ENCODE results near the gene ABCG1.
A peak's percentile ranks its signal among the peaks of the same experiment; 100 is the strongest.

The ABCG1 gene

DNA sequence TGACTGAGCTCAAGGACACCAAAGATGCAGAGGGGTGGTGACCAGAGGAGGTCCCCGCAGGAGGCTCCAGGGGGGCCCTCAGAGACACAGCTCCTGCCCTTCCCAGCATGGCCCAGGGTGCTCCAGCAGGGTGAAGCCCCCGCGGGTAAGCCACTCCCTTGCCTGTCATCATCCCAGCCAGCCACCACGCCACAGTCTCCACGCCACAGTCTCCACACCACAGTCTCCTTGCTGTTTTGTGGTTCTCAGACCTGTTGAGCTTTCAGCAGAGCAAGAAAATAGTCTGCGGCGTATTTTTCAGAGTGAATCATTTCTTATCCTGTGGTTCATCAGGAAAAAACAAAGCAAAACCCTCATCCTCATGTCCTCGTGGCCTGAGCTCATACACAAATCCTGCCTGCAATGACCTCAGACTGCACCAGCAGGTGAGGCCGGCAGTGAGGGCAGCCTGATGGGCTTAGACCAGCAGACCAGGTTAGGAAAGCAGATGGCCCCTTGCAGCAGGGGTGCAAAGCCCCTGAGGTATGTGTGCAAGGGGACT is 25.7 kb upstream of the ABCG1 start:
- DNase-seq: no peak

DNA sequence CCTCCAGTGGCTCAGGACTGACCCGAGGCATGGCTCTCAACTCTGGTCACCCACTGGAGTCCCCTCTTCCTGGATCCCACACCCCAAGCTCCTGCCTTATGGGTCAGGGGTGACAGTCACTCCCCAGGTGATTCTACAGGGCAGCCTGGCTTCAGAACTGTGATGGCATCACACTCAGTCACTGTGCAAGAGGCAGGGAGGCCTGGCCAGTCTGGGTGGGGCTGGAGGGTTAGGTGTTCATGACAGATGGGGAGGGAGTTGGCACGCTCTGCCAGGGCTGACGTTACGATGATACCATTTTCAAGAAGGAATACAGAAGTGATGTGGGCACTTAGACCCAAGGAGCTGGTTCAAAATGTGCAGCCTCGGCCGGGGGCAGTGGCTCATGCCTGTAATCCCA is 25.2 kb upstream of the ABCG1 start:
- no peak for DNase-seq

DNA sequence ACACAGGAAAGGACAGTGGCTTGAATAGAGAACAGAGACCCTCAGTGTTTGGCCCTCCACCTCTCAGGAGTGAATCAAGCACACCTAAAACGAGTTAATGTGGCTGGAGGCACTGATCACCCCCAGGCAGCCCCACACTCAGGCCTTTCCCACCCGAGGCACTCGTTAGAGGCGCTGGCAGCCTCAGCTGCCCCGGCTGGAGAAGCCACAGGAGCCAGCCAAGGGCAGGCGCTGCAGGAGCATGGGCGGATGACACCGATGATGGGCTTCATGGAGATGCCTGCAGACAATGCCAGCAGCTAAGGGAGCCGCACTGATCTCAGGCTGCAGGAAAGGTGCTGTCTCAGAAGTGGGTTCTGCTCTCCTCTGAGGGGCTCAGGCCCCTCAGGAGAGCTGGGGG is 24.1 kb upstream of the ABCG1 start:
- DNase-seq: no peak

DNA sequence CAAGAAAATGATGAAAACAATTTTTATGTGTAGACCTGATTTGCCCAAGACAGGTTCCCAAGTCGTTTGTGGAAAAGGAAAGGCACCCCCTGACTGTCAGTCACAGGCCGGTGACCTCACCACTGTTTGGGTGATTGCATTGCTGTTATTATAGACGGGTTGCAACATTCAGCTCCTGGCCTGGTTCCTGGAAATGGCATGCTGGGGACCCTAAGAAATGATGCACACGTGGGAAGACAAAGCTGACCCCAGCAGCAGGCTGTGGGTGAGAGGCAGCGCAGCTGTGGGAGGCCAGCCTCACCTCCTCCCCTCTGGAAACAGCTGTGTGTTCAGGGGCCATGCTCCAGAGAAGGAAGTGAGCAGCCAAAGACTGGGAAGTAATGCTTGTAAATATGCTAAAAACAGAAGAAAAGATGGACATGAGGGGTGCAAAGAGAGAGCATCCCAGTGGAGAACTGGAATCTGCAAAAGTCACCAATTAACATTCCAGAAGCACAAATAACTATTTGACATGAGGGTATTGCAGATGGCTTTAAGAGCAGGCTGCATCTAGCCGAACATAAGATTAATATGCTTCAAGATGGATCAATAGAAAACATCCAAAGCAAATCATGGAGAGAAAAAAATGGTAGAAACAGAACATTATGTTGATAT is 23.4 kb upstream of the ABCG1 start:
- DNase-seq: peak; percentile 18 to 22

DNA sequence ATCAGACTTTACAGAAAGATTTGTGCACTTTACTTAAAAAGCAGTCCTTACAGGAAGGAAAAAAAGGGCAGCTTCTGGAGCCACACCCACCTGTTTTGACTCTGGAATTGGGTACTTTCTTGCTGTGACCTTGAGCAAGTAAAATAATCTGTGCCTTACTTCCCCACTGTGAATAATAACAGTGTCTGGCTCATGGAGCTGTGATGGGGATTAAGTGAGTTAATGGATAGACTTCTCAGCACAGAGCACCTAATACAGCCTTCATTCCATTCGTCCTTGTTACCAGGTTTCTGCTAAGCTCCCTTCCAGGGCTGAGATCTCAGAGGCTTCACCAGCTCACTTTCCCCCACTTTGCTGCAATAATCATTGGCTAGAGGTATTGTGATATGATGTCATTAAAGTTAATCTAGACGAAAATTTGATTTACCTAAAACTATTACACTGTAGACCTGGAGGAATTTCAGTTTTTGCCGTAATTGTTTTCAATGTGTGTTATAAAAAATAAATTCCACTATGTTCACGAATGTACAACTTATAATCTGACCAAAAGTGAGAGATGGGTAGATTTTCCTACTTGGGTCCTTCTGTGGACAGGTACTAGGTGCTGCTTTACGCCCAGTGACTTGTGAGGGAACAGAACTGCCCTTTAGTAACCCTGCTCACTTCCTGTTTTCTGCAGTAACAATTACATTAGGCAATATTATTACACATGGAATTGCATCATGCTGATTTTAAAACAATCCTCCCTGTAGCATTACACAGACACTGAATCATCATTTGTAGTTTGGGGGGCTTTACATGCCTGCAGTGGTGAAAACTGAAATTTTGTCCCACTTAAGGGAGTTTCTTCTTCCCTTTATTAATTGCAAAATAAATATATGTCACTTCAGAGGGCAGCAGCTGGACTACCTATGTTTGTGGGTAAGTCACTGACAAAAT is 19.7 kb upstream of the ABCG1 start:
- DNase-seq: peak in 1 of 2 donors; percentile 51

DNA sequence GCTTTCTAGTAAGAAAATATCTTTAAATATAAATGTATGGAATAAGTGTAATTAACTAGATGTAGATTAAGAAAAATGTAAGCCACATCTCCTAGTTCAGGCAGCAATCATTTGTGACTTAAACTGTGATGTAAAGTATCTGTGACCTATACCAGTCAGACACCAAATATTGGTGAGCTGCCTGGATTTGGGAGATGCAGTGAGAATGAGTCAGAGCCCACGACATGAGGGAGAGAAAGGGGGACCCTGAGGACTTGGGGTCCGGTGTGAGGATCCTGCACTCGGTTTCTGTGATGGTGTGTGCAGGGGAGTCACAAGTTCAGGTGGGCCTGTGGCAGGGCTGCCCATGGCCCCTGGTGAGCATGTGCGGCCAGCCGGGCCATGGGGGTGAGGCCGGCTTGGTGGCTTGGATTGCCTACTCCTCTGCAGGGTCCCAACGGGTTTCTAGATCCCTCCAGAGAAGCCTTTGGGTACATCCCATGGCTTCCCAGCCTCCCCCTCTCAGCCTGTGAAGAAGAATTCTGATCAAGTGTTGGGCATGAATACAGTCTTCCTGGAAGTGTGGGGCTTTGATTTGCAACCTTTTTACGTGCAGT is 19.0 kb upstream of the ABCG1 start:
- DNase-seq: no peak

DNA sequence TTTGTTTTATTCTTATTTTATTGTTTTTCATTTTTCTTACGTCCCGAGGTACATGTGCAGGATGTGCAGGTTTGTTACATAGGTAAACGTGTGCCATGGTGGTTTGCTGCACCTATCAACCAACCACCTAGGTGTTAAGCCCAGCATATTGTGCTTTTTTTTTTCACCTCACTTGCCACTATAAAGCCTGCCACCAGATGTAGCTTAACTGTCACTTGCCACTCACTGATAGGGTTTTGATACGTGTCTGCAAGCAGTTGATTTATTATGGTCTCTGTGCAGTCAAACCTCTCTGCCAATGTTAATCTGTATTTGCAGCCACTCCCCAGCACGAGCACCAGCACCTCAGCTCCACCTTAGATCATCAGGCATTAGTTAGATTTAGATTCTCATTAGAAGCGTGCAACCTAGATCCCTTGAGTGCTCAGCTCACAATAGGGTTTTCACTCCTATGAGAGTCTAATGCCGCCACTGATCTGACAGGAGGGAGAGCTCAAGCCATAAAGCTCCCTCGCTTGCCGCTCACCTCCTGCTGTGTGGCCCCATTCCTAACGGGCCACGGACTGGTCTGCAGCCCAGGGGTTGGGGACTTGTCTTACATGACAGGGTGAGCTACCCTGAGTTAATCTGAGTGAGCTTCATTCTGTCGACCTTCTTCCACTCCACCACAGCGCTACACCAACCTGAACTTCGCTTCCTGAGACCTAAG is 17.9 kb upstream of the ABCG1 start:
- no peak for DNase-seq

DNA sequence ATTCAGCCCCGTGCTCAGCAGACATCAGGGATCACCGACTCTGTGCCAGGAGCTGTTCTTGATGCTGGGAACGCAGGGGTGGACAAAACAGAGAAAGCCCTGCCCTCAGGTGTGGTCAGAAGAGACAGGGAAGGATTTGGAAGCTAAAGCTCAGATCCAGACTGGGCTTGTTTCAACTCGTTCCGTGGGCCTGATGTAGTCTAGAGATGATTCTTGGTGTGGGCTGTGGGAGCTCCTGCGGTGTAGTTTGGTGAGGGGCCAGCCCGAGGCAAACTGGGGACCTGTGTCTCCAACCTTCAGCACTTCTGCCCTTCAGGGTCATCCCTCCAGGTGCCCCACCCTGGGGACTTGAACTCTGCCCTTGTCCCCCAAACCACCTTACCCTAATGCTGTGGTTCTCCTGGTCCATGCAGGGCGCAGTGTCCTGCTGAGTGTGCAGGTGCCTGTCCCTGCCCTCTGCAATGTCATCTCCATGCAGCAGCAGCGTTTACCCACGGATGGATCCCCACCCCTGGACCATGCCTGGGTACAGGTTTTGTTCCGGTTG is 17.3 kb upstream of the ABCG1 start:
- no peak for DNase-seq

DNA sequence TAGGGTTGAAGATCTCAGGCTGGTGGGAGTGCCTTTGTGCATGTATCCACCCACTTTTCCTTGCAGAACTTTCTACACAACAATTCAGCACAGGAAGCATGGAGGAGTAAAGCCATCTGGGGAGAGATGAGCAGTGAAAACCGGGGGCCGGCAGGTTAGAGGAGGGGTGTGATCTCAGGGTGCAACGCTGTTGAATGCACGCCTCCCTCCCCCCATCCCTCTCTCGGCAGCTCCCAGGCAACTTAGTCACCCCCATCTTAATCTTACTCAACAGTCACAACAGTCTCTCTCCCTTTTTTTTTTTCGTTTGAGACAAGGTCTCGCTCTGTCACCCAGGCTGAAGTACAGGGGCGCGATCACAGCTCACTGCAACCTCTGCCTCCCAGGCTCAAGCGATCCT is 16.6 kb upstream of the ABCG1 start:
- DNase-seq: no peak

DNA sequence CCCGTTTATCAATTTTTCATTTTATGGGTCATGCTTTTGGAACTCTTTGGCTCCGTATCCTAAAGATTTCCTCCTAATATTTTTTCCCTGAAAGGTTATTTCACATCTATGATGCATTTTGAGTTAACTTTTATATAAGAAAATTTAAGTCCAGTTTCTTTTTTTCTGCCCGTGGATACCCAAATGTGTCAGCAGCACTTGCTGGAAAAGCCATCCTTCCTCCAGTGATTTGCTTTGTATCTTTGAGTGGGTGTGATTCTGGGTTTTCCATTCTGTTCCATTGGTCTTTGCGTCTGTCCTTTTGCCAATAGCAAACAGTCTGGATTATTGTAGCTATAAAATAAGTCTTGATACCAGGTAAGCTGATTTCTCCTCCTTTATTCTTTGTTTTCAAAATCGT is 15.6 kb upstream of the ABCG1 start:
- no peak for DNase-seq

DNA sequence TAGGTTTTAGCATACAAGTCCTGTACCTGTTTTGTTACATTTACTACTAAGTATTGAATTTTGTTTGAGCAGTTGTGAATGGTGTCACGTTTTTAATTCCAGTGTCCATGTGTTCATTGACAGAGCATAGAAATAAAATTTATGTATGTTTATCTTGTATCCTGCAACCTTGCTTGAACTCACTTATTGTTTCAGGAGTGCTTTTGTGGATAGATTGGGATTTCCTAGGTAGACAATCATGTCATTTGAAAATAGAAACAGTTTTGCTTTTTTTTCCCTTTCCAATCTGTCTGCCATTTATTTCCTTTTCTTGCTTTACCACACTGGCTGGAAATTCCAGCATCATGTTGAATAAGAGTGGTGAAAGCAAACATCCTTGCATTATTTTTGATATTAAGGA is 15.0 kb upstream of the ABCG1 start:
- DNase-seq: no peak

DNA sequence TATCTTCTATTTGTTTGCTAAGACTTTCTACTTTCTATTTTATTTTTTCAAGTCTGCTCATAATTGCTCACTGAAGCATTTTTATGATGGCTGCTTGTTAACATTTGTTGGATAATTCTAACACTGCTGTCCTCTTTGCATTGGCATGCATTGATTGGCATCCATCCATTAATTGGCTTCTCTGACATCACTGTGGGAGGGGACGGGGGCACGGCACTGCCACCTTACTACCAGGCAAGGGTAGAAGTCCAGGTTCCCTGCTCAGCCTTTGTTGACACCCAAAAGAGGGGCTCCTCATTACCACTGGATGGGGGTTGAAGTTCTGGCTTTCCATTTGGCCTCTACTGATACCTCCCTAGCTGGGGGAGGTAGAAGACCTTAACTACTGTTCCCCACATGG is 11.5 kb upstream of the ABCG1 start:
- no peak for DNase-seq

DNA sequence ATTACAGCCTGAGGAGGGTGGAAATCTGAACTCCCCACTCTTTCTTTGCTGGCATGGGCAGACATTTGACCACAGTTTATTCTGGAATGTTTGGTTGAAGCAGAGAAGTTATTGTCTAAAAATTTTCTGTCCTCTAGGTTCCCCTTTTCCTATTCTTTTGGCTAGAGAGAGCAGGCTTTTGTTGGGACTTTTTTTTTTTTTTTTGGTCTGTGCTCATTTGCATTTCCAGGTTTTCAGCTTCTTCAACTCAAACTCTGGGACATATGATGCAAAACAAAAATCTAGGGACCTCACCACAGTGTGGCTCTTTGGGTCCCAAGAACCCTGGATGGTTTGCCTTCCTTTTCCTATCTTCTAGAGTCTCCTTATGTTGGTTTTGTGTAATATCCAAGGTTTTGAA is 10.9 kb upstream of the ABCG1 start:
- DNase-seq: no peak

DNA sequence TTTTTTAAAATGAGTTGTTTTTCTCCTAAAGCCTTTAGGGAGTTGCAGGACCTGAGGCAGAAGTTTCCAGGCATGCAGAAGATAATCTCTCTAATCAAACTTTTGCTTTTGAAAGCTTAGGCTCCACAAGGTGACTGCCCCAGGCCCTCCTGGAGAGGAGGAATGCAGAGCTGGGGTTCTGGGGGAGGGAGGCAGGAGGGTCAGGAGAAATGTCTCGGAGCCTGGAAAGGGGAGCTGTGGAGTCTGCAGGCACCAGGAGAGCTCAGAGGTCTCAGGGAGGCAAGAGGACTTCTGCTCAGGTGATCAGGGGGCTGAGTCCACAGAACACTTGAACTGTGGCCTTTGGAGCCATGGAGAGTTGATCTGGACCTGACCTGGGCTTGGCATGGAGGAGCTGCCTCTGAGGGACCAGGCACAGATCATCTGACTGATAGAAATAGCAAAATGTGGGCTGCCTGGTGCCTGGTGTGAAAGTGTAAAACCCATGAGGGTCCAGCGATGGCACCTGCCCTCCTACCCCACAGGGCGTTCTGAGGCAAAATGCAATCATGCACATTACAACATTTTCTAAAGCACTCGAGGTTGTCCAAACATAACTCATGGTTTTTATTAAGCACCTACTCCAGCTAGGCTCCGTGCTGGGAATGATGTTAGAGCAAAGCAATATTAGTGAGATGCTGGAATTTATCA is 10.0 kb upstream of the ABCG1 start:
- no peak for DNase-seq

DNA sequence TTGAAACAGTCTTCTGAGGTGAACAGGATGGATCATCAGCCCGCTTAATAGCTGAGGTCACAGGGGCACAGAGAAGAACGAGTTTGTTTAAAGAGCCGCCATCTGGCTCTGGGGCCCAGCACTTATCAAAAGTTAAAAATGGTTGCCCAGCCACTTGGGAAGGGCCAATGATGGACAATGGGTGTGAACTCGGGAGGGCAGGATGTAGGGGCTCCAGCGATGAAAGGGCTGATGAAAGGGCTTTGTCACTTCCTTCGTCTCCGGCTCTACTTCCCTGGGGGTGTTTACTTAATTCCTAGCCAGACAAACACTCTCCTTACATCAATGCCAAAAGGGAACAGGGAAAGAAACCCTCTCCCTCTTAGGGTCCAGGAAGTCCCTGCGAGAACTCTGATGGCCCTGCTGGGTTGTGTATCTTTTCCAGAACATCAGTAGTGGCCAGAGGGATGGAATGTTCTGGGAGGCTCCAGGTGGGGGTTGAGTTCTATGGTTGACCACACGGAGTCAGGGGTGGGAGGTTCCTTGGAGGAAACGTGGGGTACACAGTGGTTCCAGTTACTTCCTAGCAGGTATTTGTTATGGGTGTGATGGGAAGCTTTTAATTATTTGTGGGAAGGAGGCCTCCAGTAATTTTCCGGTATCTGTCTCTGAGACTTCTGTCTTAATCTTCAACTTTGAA is 9.0 kb upstream of the ABCG1 start:
- no peak for DNase-seq

DNA sequence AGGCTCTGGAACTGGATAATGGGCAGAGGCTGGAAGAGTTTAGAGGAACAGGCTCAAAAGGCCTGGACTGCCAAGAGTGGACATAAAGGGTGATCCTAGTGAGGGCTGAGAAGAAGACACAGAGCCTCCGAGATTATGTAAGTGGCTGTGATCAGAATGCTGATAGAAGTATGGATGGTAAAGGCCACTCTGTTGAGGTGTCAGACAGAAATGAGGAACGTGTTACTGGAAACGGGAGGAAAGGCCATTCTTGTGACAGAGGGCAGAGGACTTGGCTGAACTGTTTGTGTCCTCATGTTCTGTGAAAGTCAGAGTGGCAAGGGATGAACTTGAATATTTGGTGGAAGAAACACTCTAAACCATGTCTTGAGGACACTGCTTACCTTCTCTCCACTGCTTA is 6.7 kb upstream of the ABCG1 start:
- no peak for DNase-seq

DNA sequence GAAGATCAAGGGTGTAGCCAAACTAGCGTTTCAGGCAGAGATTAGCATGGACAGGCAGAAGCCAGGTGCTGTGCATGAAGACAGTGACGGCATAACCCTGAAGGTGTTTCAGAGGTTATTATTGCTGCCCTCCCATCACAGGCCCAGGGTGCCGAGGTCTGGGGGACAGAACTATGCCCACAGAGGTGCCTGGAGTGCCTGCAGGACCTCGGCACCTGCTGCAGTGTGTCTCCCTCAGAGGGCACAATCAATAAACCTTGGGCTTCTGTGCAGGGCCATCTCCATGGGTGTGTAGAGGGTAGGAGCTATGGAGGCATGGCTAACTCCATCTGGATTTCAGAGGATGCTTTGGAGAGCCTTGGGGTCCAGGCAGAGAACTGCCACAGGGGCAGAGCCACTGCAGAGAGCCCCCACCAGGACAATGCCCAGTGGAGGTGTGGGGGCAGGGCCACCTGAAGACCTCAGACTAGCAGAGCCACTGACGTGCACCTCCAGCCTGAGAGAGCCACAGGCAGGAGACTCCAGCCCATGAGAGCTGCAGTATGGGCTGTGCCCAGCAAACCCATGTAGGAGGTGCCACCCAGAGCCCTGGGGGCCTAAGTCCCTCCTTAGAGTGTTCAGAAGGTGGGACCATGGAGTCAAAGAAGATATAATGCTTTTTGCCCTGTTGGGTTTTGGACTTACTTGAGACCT is 5.7 kb upstream of the ABCG1 start:
- DNase-seq: no peak

DNA sequence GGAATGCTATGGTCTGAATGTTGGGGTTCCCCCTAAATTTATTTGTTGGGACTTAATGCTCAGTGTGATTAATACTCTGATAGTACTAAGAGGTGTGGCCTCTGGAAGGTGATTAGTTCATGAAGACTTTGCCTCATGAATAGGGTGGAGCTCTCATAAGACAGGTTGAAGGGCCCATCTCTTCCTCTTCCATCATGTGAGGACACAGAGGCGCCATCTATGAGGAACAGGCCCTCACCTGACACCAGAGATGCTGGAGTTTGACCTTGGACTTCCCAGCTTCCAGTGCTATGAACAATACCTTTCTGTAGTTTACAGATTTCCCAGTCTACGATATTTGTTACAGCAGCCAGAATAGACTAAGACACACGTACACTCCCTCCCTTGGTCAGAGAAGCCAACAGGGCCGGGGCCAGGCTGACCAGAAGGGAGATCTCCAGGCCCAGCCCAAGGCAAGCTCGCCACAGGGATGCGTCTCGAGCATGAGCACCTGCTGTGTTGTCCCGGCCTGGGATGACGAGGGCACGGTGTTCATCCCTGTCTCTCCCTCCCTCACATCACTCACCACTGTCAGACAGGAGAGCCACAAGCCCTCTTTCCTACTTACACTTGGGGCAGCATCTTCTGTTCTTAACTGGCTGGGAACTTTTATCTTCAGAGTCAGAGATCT is 4.7 kb upstream of the ABCG1 start:
- no peak for DNase-seq

DNA sequence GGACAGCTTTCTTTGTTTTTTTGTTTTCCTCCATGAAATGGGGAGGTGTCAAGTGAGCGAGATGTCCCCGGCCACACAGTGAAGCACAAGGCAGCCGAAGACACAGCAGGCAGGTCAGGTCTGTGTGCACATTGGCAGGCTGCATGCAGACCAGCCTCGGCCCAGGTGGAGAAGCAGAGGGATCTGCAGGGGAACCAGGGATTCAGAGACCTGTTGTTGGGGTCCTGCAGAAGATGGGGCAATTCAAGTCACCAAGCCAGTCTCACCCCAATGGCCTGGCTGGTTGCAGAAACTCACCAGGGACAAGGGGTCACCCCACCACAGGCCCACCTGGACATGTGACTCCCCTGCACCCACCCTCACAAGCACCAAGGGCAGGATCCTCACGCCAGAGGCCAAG is 4.0 kb upstream of the ABCG1 start:
- DNase-seq: no peak

DNA sequence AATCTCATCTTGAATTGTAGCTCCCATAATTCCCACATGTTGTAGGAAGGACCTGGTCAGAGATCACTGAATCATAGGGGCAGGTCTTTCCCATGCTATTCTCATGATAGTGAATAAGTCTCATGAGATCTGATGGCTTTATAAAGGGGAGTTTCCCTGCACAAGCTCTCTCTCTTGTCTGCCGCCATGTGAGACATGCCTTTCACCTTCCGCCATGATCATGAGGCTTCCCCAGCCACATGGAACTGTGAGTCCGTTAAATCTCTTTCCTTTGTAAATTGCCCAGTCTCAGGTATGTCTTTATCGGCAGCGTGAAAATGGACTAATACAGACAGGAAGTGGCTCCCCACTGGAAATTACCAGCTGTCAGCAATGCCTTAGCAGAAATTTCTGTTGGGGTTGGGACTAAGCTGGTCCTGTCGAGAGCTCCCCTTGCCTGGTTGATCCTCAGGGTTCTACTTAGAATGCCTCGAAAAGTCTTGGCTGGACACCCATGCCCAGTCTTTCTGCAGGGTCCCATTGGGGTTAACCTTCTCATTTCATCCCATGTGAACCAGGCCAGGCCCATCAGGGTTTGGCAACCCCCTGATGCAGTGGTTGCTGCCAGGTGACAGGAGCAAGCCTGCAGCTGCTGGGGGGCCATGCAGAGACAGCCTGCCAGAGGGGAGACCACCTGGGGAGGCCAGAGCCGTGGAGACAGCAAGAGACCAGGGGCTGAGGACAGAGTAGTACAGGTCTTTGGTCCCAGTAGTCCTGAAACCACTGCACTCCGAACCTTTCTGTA is 2.8 kb upstream of the ABCG1 start:
- no peak for DNase-seq

Measured in bone marrow (tissue), 2 donors.